H9 (cell line): ENCODE data around the gene PDXDC1. TPM values are rescaled to one million over a fixed set of nuclear protein-coding genes. Genes with fewer than 3 reads are reported as not detected.
A peak's percentile ranks its signal among the peaks of the same experiment; 100 is the strongest.
"Not testable (repeated sequence)": the region's sequence is repeated elsewhere in the genome, so short reads cannot be mapped to it uniquely, and the experiment has no call there.

Experiments used
- DNase-seq: peaks from one replicate; pipeline ENCODE4 v3.0.0-alpha.2; 2017
- H2AFZ ChIP-seq: one replicate; pipeline ENCODE4 v1.6.1; 2013; ENCODE audit warnings: mild to moderate bottlenecking, low read length, control low read depth, moderate library complexity
- H2AK5ac ChIP-seq: 2 replicates; pipeline ENCODE4 v1.6.1; 2013; ENCODE audit warnings: low read length, control low read depth, mixed read lengths; ENCODE audit not compliant: insufficient read length
- H2BK120ac ChIP-seq: one replicate; pipeline ENCODE4 v1.6.1; 2013; ENCODE audit warnings: low read depth, mild to moderate bottlenecking, low read length, control low read depth, inconsistent platforms; ENCODE audit not compliant: poor library complexity, severe bottlenecking
- H2BK12ac ChIP-seq: 2 replicates; pipeline ENCODE4 v1.6.1; 2013; ENCODE audit warnings: low read length, control low read depth, mixed read lengths, low read depth; ENCODE audit not compliant: insufficient read length
- H2BK15ac ChIP-seq: 2 replicates; pipeline ENCODE4 v1.6.1; 2013; ENCODE audit warnings: low read depth, low read length, control low read depth
- H2BK20ac ChIP-seq: one replicate; pipeline ENCODE4 v1.6.1; 2013; ENCODE audit warnings: low read depth, mild to moderate bottlenecking, low read length, control low read depth, inconsistent platforms; ENCODE audit not compliant: poor library complexity, severe bottlenecking
- H2BK5ac ChIP-seq: 2 replicates; pipeline ENCODE4 v1.6.1; 2013; ENCODE audit warnings: low read length, control low read depth, mixed read lengths; ENCODE audit not compliant: insufficient read length
- H3K14ac ChIP-seq: 2 replicates; pipeline ENCODE4 v1.6.1; 2013; ENCODE audit warnings: low read length, control low read depth; ENCODE audit not compliant: insufficient read depth
- H3K18ac ChIP-seq: 2 replicates; pipeline ENCODE4 v1.6.1; 2013; ENCODE audit warnings: low read depth, mild to moderate bottlenecking, mixed read lengths, low read length, control low read depth; ENCODE audit not compliant: insufficient read length
- H3K23ac ChIP-seq: 2 replicates; pipeline ENCODE4 v1.6.1; 2013; ENCODE audit warnings: low read length, control low read depth, mixed read lengths, low read depth; ENCODE audit not compliant: insufficient read length
- H3K23me2 ChIP-seq: 2 replicates; pipeline ENCODE4 v1.6.1; 2013; ENCODE audit warnings: low read depth, mild to moderate bottlenecking, mixed read lengths, low read length, control low read depth; ENCODE audit not compliant: insufficient read length, poor library complexity, severe bottlenecking
- H3K27ac ChIP-seq: 2 replicates; pipeline ENCODE4 v1.5.1; 2013; ENCODE audit warnings: low read length, control low read depth, mixed read lengths, low read depth; ENCODE audit not compliant: insufficient read length
- H3K27me3 ChIP-seq: 2 replicates; pipeline ENCODE4 v1.6.1; 2013; ENCODE audit warnings: low read length, control low read depth, inconsistent platforms; ENCODE audit not compliant: insufficient read depth
- H3K4ac ChIP-seq: 2 replicates; pipeline ENCODE4 v1.6.1; 2013; ENCODE audit warnings: low read depth, mild to moderate bottlenecking, control low read depth, inconsistent platforms, low read length, moderate library complexity
- H3K4me1 ChIP-seq: 2 replicates; pipeline ENCODE4 v1.6.1; 2013; ENCODE audit warnings: low read length, control low read depth, inconsistent platforms; ENCODE audit not compliant: insufficient read depth
- H3K4me2 ChIP-seq: 2 replicates; pipeline ENCODE4 v1.6.1; 2013; ENCODE audit warnings: low read length, control low read depth, mixed read lengths; ENCODE audit not compliant: insufficient read length, insufficient read depth
- H3K56ac ChIP-seq: 2 replicates; pipeline ENCODE4 v1.6.1; 2013; ENCODE audit warnings: low read depth, mild to moderate bottlenecking, mixed read lengths, low read length, control low read depth; ENCODE audit not compliant: insufficient read length
- H3K79me1 ChIP-seq: 2 replicates; pipeline ENCODE4 v1.6.1; 2013; ENCODE audit warnings: low read depth, mild to moderate bottlenecking, moderate library complexity, low read length, control low read depth, inconsistent platforms; ENCODE audit not compliant: insufficient read depth, poor library complexity, severe bottlenecking
- H3K79me2 ChIP-seq: 2 replicates; pipeline ENCODE4 v1.6.1; 2013; ENCODE audit warnings: low read length, control low read depth, inconsistent platforms; ENCODE audit not compliant: insufficient read depth
- H3K9ac ChIP-seq: 2 replicates; pipeline ENCODE4 v1.6.1; 2013; ENCODE audit warnings: low read length, control low read depth, mixed read lengths; ENCODE audit not compliant: insufficient read length; ENCODE audit errors: extremely low read depth
- H3K9me3 ChIP-seq: one replicate; pipeline ENCODE4 v1.6.1; 2013; ENCODE audit warnings: low read depth, low read length, inconsistent platforms; ENCODE audit not compliant: control insufficient read depth
- H3T11ph ChIP-seq: one replicate; pipeline ENCODE4 v1.6.1; 2013; ENCODE audit warnings: mild to moderate bottlenecking, low read length, control low read depth, inconsistent platforms
- H4K20me1 ChIP-seq: one replicate; pipeline ENCODE4 v1.6.1; 2013; ENCODE audit not compliant: control insufficient read depth, insufficient read length, insufficient read depth
- H4K5ac ChIP-seq: 2 replicates; pipeline ENCODE4 v1.6.1; 2013; ENCODE audit warnings: low read depth, mild to moderate bottlenecking, mixed read lengths, low read length, control low read depth; ENCODE audit not compliant: insufficient read length
- H4K8ac ChIP-seq: replicated peaks from 2 replicates; pipeline ENCODE4 v1.6.1; 2013; ENCODE audit warnings: low read length, control low read depth, mixed read lengths, low read depth; ENCODE audit not compliant: insufficient read length
- H4K91ac ChIP-seq: 2 replicates; pipeline ENCODE4 v1.6.1; 2013; ENCODE audit warnings: low read depth, mild to moderate bottlenecking, moderate library complexity, mixed read lengths, low read length, control low read depth; ENCODE audit not compliant: insufficient read length
- H3K27ac Mint-ChIP-seq, 3 experiments: 2 replicates in 2 of 3; 3 replicates in 1 of 3; pipeline ENCODE4 v1.8.0; 2020 to 2021; ENCODE audit warnings: mixed read lengths in 3 of 3, mild to moderate bottlenecking in 1 of 3, moderate library complexity in 1 of 3
- H3K27me3 Mint-ChIP-seq: 2 replicates; pipeline ENCODE4 v1.8.0; 2021; ENCODE audit warnings: low read depth, mild to moderate bottlenecking, moderate library complexity, mixed read lengths
- H3K36me3 Mint-ChIP-seq, 3 experiments: 2 replicates in 2 of 3; 3 replicates in 1 of 3; pipeline ENCODE4 v1.8.0; 2020 to 2021; ENCODE audit warnings: low read depth in 3 of 3, mixed read lengths in 3 of 3; ENCODE audit not compliant: insufficient read depth in 1 of 3
- H3K4me1 Mint-ChIP-seq, 2 experiments: 2 replicates each; pipeline ENCODE4 v1.8.0; 2020; ENCODE audit warnings: mixed read lengths in 2 of 2
- H3K4me3 Mint-ChIP-seq, 2 experiments: 2 replicates in 1 of 2; 3 replicates in 1 of 2; pipeline ENCODE4 v1.8.0; 2020 to 2021; ENCODE audit warnings: mild to moderate bottlenecking in 2 of 2, mixed read lengths in 2 of 2, moderate library complexity in 1 of 2
- H3K9me3 Mint-ChIP-seq, 2 experiments: 2 replicates in 1 of 2; 3 replicates in 1 of 2; pipeline ENCODE4 v1.8.0; 2020; ENCODE audit warnings: mild to moderate bottlenecking in 2 of 2, mixed read lengths in 2 of 2, moderate library complexity in 1 of 2
- WGBS: extraction: QIAGEN DNeasy Blood & Tissue Kit; methylation state at CpG from one replicate; pipeline ENCODE4 v1.1.7; 2013; ENCODE audit warnings: missing lambda C conversion rate, low lambda C conversion rate, mixed read lengths; ENCODE audit not compliant: insufficient read length; ENCODE audit errors: extremely low coverage; 5-methylcytosine and 5-hydroxymethylcytosine counted together
- total RNA-seq: library from RNA; stranded (reverse); gene quantifications from 2 replicates; pipeline ENCODE4 v1.2.1, GENCODE V29; 2021

The PDXDC1 gene
- total RNA-seq, 1 experiment from 2014 or later = 112 TPM

- H3K4me2 ChIP-seq, H3K4me3 Mint-ChIP-seq, H4K8ac ChIP-seq, H3K4ac ChIP-seq, H3K23ac ChIP-seq, H2BK5ac ChIP-seq, H3K27ac ChIP-seq, H2BK15ac ChIP-seq, H3K56ac ChIP-seq, H2BK20ac ChIP-seq, H4K20me1 ChIP-seq, H2AFZ ChIP-seq, H4K5ac ChIP-seq, H3K79me2 ChIP-seq, H3K9me3 Mint-ChIP-seq, H3K14ac ChIP-seq, H3K9me3 ChIP-seq, H3K18ac ChIP-seq, H2BK120ac ChIP-seq, H2AK5ac ChIP-seq, H3K27me3 ChIP-seq, H3T11ph ChIP-seq, H3K4me1 ChIP-seq, H3K4me1 Mint-ChIP-seq, H2BK12ac ChIP-seq, H3K23me2 ChIP-seq, H3K9ac ChIP-seq, H4K91ac ChIP-seq, H3K27me3 Mint-ChIP-seq: not testable (repeated sequence)
- Mint-ChIP-seq H3K36me3 (peaks cover 18 to 35% (median 31%) of the 10 kb centered on the region in 3 experiments), H3K27ac (peak overlapping the region; percentile 8 to 95 (median 42); a peak in 3 of 7 replicates)
- peak; percentile 35 for DNase-seq
- no CpG with 5 or more reads among the region's 25 CpGs for WGBS
- H3K79me1 ChIP-seq = peaks cover 11% of the 10 kb centered on the region
Observed at GRCh38 chr16:14988661-14989191, 13.9 kb downstream of the PDXDC1 start.

- not testable (repeated sequence) for H4K91ac ChIP-seq, H3K18ac ChIP-seq, H2BK15ac ChIP-seq, H3K23ac ChIP-seq, H3K56ac ChIP-seq, H3K9ac ChIP-seq, H2BK120ac ChIP-seq, H3K4me1 Mint-ChIP-seq, H3K4me2 ChIP-seq, H4K20me1 ChIP-seq, H2AFZ ChIP-seq, H3K23me2 ChIP-seq, H2BK12ac ChIP-seq, H2AK5ac ChIP-seq, H3K27ac ChIP-seq, H3K79me2 ChIP-seq, H3K27ac Mint-ChIP-seq, H3K27me3 Mint-ChIP-seq, H2BK20ac ChIP-seq, H3K4ac ChIP-seq, H3T11ph ChIP-seq, H4K5ac ChIP-seq, H3K27me3 ChIP-seq, H3K9me3 ChIP-seq, H3K4me1 ChIP-seq, H3K4me3 Mint-ChIP-seq, H3K14ac ChIP-seq, H4K8ac ChIP-seq, H2BK5ac ChIP-seq
- H3K79me1 ChIP-seq = peaks cover 11% of the 10 kb centered on the region
- Mint-ChIP-seq H3K9me3 (peaks cover 6 to 11% of the 10 kb centered on the region in 2 experiments; a peak in 4 of 5 replicates), H3K36me3 (peaks cover 16 to 35% (median 31%) of the 10 kb centered on the region in 3 experiments)
- DNase-seq = peak; percentile 51
- no CpG with 5 or more reads among the region's 98 CpGs for WGBS
Observed at GRCh38 chr16:14989291-14990281, 14.8 kb downstream of the PDXDC1 start.
